ENCODE measurements around the gene MAGOH.
A peak's percentile ranks its signal among the peaks of the same experiment; 100 is the strongest.

- TF ChIP-seq CTCF (IDR thresholded peaks at IDR 0.05) (peak in 1 of 3 experiments; percentile 15), POLR2A (IDR thresholded peaks at IDR 0.05; ENCODE audit: low read depth) (peak; percentile 96)
Observed at GRCh38 chr1:53196485-53197290, 41.6 kb downstream of the MAGOH start, which contains the start of gene CPT2.

Measured in esophagus muscularis mucosa (tissue), 3 donors.